Measurements from ENCODE around the gene CUTC. TPM values are rescaled to one million over a fixed set of nuclear protein-coding genes. Genes with fewer than 3 reads are reported as not detected.

CUTC gene
- total RNA-seq, 2 donors from 2014 or later: 22.6 to 25.7 TPM

GRCh38 chr10:99777918-99778714 lies 46.1 kb downstream of the CUTC start:
- no peak for DNase-seq (ENCODE audit: low spot score)
- intact Hi-C loops (cut with DNase I): no loop called here

DNA sequence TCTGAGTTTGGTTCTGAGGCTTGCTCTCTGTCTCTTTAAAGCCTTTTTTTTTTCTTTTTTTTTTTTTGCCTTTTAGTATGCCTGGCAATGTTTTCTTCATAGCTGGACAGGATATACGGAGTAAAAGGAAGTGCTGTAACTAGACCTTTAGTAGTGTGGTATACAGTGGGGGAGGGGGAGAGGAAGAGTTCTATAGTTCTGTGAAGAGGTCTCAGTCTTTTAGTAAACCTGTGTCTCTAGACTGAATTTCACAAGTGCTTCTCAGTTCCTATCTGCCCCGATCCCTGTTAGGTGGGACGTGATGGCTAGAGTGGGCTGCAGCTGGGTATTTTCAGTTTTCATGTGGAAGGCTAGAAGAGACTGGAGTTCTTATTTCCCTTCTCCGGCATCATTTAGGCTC lies 47.3 kb downstream of the CUTC start:
- DNase-seq (ENCODE audit: low spot score): no peak
- intact Hi-C loops (cut with DNase I): no loop called here

- intact Hi-C loops (cut with DNase I): no loop called here
- DNase-seq (ENCODE audit: low spot score): no peak
These were observed 49.8 kb downstream of the CUTC start for GRCh38 chr10:99781734-99782429.

DNA sequence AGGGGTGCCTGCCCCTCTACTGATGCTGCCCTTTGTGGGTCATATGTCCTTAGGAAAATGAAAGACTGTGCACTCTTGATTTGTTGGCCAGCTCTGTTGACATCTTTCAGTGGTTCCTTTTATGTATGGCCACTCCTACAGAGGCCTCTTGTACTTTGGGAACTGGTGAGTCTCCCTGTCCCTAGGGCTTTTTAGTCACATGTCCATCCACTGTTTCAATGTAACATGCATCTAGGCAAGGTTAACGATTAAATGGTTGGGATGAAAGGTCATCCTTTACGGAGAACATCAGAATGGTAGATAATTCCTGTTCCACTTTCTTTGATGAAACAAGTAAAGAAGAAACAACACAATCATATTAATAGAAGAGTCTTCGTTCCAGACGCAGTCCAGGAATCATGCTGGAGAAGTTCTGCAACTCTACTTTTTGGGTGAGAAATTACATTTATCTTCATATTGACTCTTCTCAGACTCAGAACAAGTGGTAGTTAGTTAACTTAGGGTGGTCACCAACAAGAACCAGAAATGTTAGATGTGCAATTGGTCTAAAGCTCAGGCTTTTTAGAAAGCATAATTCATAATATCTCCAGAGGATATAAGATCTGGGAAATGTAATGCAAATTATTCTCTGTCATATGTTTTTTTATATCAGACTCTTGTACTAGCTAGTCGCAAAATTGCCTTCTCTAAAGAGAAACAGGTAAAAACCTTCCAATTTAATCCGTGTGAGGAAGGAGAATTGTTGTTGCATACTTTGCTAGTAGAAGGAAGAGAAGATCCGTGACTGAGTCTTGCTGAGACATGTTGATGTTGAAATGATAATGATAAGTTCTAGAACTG lies 50.6 kb downstream of the CUTC start, which contains the start of gene ABCC2:
TSS of gene ABCC2 (plus strand) at position 194 of the 840 bp plus-strand sequence. CDS start at position 399, 205 bp downstream.
- intact Hi-C loops (cut with DNase I): no loop called here
- no peak for DNase-seq (ENCODE audit: low spot score)

DNA sequence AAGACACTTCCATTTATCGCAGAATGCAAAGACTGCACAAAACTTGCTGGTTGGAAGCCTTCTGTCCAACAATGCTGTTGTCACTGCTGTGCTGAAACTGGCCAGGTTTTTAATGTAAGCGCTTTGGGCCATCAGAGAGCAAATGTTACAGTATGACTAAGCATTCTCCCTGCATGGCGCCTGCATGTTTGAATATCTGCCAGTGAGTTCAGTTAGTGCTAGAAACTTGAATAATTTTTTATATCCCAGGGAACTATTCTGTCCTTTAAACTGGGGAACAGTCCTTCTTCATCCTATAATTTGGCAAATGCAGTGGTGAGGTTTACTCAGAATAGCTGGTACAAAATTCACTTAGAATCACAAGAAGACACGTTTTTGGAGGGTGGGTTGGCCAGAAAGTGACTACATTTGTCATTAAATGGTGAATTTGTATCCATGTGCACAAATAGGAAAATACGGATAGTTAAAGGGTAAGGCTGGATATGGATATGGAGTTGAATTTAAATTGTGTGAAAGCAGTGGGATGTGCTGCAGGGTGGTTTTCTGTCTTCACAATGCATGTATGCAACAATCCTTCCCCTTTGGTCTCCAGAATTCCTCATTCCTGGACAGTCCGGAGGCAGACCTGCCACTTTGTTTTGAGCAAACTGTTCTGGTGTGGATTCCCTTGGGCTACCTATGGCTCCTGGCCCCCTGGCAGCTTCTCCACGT lies 52.1 kb downstream of the CUTC start:
- DNase-seq (ENCODE audit: low spot score): no peak
- intact Hi-C loops (cut with DNase I): no loop called here

DNA sequence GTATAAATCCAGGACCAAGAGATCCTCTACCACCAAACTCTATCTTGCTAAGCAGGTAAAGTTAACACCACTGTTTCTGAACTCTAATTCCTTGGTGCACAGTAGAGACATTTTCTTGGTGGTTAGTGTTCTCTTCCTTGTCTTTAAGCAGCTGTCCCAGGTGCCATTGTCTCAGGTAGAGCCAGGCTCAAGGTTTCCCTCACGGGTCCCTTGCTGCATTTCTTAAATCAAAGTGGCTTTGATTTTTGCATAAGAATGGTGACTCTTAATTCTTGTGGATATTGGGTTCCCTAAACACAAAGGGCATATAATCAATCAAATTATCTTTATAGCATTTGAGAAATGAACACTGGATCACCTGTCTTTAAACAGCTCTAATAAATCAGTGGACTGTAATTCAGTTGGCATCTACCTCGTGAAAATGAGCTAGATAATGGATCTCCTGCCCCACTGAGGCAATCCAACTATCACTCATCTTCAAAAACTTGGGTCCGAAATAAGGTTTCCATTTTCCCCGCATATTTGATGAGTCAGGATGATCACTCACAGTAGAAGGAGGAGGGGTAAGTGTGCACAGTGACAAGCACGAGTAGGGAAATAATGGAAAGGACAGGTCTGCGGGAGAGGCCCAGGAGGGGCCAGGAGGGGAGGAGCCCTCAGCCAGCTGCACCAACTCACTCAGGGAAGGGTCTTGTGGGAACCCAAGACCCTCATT lies 52.9 kb downstream of the CUTC start:
- intact Hi-C loops (cut with DNase I): no loop called here

DNA sequence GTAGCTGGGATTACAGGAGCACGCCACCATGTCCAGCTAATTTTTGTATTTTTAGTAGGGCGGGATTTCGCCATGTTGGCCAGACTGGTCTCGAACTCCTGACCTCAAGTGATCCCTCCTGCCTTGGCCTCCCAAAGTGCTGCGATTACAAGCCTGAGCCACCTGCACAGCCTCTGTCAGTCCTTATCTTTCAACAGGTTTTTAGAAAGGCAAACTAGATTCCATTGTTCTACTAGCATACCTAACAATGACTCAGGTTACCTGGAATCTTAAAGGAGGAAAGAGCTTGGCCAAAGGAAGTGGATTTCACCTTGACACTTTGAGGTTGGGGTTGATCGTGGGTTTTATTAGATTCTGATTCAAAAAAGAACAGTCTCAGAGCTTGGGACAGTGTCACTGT lies 53.6 kb downstream of the CUTC start:
- intact Hi-C loops (cut with DNase I): no loop called here
- no peak for DNase-seq (ENCODE audit: low spot score)

More for the DNA sequence above, 52.9 kb downstream of the CUTC start:
- DNase-seq (ENCODE audit: low spot score): no peak

DNA sequence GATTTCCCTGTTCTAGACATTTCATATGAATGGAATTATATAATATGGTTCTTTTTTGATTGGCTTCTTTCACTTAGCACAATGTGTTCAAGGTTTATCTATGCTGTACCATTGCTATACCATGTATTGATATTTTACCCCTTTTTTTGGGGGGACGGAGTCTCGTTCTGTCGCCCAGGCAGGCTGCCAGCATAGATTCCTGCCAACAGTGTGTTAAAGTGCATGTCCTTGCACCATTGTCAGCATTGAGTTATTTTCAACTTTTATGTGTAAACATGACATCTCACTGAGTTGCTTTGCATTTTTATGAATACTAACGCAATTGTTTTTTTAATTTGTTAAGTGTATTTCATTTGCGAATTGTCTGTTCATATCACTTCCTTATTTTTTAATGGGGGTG lies 55.3 kb downstream of the CUTC start:
- intact Hi-C loops (cut with DNase I): no loop called here
- DNase-seq (ENCODE audit: low spot score): no peak

DNA sequence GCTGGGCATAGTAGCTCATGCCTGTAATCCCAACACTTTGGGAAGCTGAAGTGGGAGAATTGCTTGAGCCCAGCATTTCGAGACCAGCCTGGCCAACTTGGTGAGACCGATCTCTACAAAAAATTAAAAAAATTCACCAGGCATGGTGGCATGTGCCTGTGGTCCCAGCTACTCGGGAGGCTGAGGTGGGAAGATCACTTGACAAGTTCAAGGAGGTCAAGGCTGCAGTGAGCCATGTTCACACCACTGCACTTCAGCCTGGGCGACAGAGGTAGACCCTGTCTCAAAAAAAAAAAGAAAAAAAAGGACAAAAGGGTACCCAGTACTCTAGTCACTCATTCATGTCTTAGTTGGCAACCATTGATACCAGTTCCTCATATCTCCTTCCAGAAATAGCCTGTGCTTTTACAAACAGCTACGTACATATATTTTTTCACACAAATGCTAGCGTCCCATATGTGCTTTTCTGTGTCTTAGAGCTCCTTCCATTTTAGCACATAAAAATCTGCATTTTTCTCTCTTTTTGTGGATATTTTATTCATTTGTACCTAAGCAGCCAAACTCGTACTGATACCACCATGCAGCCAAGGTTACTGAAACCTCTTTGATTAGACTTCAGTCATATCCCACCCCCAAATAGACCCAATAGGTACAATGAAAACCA lies 55.9 kb downstream of the CUTC start:
- no peak for DNase-seq (ENCODE audit: low spot score)
- intact Hi-C loops (cut with DNase I): no loop called here

DNA sequence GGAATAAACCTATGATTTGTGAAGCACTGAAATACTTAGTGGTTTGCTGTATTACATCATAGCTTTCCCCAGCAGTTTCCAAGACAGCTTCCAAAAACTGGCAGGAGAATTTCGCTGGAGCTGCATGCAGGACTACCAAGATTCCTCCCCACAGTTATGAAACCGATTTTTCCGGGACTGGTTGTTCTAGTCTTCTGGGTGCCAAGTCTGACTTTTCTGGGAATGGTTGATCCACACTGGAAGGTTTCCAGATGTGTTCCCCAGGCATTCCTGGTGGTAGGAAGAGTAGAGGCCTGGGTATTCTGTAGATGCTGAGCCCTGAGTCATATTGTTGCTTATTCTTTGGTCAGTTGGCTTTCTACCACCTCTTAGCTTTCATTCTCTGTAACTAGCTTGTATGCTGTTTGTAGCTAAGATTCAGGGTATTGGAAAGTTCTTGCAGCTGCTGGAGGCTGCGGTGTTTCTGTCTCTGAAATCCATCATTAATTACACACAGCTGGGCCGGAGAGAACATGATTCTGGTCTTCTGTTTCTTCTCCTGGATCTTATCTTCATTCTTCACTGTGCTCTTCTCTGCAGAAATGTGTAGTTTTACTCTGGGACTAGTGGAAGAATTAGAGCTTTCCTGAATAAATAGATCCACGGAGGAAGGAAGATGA lies 56.7 kb downstream of the CUTC start:
- intact Hi-C loops (cut with DNase I): no loop called here
- DNase-seq (ENCODE audit: low spot score): no peak

- intact Hi-C loops (cut with DNase I): no loop called here
- no peak for DNase-seq (ENCODE audit: low spot score)
These were observed 59.8 kb downstream of the CUTC start for GRCh38 chr10:99791831-99792230.

DNA sequence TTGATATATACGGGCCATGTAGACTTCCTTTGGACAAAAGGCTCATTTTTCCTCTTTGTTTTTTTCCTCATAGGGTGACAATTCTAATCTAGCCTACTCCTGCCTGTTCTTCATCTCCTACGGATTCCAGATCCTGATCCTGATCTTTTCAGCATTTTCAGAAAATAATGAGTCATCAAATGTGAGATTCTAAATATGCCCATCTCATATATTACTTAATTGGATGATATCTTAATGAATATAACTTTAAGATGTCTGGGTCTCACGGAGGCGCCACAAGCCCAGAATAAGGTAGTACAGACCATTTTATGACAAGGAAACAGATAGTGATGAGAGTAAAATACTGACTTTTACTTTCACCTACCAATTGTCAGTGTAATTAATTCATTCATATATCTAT lies 61.8 kb downstream of the CUTC start:
- intact Hi-C loops (cut with DNase I): no loop called here
- no peak for DNase-seq (ENCODE audit: low spot score)

DNA sequence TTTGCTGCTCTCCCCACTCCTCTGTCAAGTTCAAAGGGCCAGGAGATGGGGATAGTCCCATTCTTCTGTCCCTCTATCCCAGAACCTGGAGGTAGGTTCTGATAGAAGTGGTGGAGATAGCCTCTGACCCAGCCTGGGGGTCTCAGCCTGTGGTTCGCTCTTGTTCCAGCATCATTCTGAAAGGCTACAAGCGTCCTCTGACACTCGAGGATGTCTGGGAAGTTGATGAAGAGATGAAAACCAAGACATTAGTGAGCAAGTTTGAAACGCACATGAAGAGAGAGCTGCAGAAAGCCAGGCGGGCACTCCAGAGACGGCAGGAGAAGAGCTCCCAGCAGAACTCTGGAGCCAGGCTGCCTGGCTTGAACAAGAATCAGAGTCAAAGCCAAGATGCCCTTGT lies 64.9 kb downstream of the CUTC start:
- DNase-seq (ENCODE audit: low spot score): no peak
- intact Hi-C loops (cut with DNase I): no loop called here

- DNase-seq (ENCODE audit: low spot score): no peak
- intact Hi-C loops (cut with DNase I): no loop called here
These were observed 66.0 kb downstream of the CUTC start for GRCh38 chr10:99798031-99798430.

- intact Hi-C loops (cut with DNase I): no loop called here
- DNase-seq (ENCODE audit: low spot score): no peak
These were observed 66.9 kb downstream of the CUTC start for GRCh38 chr10:99798920-99799319.

- DNase-seq (ENCODE audit: low spot score): no peak
- intact Hi-C loops (cut with DNase I): no loop called here
These were observed 67.6 kb downstream of the CUTC start for GRCh38 chr10:99799613-99800012.

DNA sequence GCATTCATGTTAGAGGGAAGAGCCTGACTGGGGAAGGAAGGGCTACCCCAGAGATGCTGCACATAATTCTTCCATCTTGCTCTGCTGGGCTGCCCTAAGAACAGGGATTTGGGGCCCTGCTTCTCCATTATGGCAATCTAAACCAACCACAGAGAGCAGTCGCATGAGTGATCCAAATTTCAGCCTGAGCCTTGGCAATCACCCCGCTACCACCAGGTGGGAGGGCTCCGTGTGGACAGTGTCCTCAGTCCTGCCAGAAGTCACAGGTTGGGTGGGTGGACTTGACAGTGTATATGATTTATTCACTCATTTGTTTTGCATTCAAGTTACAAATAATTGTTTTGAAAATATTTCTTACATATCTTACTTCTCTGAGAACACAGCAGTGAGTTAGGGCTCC lies 72.4 kb downstream of the CUTC start:
- no peak for DNase-seq (ENCODE audit: low spot score)
- intact Hi-C loops (cut with DNase I): no loop called here

DNA sequence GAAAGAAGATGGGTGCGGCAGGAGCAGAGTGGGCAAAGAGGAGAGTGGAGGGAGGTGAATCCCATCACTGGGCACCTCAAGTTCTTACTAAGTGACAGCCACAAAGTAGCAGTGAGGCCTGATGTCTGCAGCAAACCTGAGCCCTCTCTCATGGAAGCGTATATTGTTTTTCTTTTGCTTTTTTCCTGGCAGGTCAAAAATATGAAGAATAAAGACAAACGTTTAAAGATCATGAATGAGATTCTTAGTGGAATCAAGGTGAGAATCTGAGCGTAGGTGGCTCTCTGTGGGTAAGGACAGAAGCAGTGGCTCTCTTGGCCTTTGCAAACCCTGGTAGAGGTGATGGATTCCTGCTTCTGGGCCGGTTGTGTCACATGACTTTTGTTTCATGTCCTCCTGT lies 73.2 kb downstream of the CUTC start:
- intact Hi-C loops (cut with DNase I): no loop called here
- no peak for DNase-seq (ENCODE audit: low spot score)
